GM12874 (cell line): ENCODE data around the gene KLRC4.

Source experiments
- CTCF ChIP-seq: IDR thresholded peaks from 2 replicates; pipeline ENCODE4 v1.5.1; 2011; ENCODE audit warnings: low read depth, mild to moderate bottlenecking, control low read depth, low read length, moderate library complexity; ENCODE audit not compliant: insufficient read depth

Gene KLRC4

GRCh38 chr12:10362828-10363657, 46.5 kb downstream of the KLRC4 start:
- no peak for TF ChIP-seq CTCF

- no peak for TF ChIP-seq CTCF
These were observed 47.2 kb downstream of the KLRC4 start for GRCh38 chr12:10362325-10362724.

- no peak for TF ChIP-seq CTCF
These were observed 47.9 kb downstream of the KLRC4 start for GRCh38 chr12:10361622-10362021.

- TF ChIP-seq CTCF = no peak
These were observed 48.5 kb downstream of the KLRC4 start for GRCh38 chr12:10361084-10361483.

DNA sequence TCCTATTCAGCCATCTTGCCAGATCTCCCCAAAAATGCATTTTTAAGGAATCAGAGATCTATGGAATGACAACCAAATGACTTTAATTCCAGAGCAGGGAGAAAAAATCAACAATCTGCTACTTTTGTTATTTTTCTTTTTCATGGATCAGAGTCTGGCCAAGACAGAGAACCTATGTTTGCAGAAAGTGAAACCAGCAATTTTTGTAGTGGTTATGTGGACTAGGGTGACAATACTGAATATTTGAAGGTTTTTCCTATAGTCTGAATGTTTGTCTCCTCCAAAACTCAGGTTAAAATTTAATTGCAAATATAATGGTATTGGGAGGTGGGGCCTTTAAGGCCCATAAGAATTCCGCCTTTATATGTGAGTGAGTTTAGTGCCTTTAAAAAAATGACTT, 50.6 kb downstream of the KLRC4 start:
- TF ChIP-seq CTCF = no peak

DNA sequence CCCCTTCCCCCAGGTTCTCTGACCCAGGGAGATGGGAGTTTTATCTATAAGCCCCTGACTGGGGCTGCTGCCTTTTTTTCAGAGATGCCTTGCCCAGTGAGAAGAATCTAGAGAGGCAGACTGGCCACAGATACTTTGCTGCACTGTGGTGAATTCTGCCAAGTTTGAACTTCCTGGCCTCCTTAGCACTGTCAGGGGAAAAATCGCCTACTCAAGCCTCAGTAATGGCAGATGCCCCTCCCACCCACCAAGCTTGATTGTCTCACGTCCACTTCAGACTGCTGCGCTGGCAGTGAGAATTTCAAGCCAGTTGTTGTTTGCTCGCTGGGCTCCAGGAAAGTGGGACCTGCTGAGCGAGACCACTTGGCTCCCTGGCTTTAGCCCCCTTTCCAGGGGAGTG, 51.4 kb downstream of the KLRC4 start:
- TF ChIP-seq CTCF = no peak
